Activated CD4-positive, alpha-beta T cell treated with anti-CD3 and anti-CD28 coated beads, Interleukin-2, Interleukin-6, amounts not matched to agents 100 ng/mL and 50 ng/mL, durations not matched to agents 16 hours and 8 hours (primary cell): ENCODE data around the gene NFIX.

Experiments
- DNase-seq: peaks from one replicate; pipeline ENCODE4 v3.0.0-alpha.2; 2020

Gene NFIX

GRCh38 chr19:12990853-12991252 is 4.4 kb upstream of the NFIX start:
- no peak for DNase-seq

- no peak for DNase-seq
Measured at GRCh38 chr19:12991296-12991695, 4.0 kb upstream of the NFIX start.

- no peak for DNase-seq
Measured at GRCh38 chr19:12992729-12993128, 2.5 kb upstream of the NFIX start.

GRCh38 chr19:12993562-12993961 is 1.7 kb upstream of the NFIX start:
- no peak for DNase-seq

- DNase-seq, result no peak
Measured at GRCh38 chr19:12995596-12996405, 526 bp downstream of the NFIX start.

- no peak for DNase-seq
Measured at GRCh38 chr19:12996406-12997094, 1.3 kb downstream of the NFIX start.

- DNase-seq, result no peak
Measured at GRCh38 chr19:12997179-12997966, 2.1 kb downstream of the NFIX start.

GRCh38 chr19:12997967-12998940 is 3.0 kb downstream of the NFIX start:
- no peak for DNase-seq

GRCh38 chr19:13001166-13001501 is 5.9 kb downstream of the NFIX start:
- DNase-seq, result no peak

- no peak for DNase-seq
Measured at GRCh38 chr19:13001502-13002165, 6.4 kb downstream of the NFIX start.

GRCh38 chr19:13002166-13002898 is 7.1 kb downstream of the NFIX start:
- DNase-seq, result no peak

GRCh38 chr19:13003081-13003480 is 7.8 kb downstream of the NFIX start:
- DNase-seq, result no peak

GRCh38 chr19:13004273-13004672 is 9.0 kb downstream of the NFIX start:
- no peak for DNase-seq

- DNase-seq, result no peak
Measured at GRCh38 chr19:13005253-13005652, 10.0 kb downstream of the NFIX start.

- DNase-seq, result no peak
Measured at GRCh38 chr19:13005861-13006370, 10.6 kb downstream of the NFIX start.

- DNase-seq, result no peak
Measured at GRCh38 chr19:13006431-13007281, 11.4 kb downstream of the NFIX start.

GRCh38 chr19:13007292-13008045 is 12.2 kb downstream of the NFIX start:
- no peak for DNase-seq

GRCh38 chr19:13008926-13009787 is 13.9 kb downstream of the NFIX start:
- no peak for DNase-seq
